ENCODE measurements around the gene CYP17A1.
A peak's percentile ranks its signal among the peaks of the same experiment; 100 is the strongest.

The CYP17A1 gene

GRCh38 chr10:102801978-102802377, 35.2 kb downstream of the CYP17A1 start:
- DNase-seq = no peak

GRCh38 chr10:102801496-102801895, 35.7 kb downstream of the CYP17A1 start:
- DNase-seq = no peak

- DNase-seq = no peak
Measured at GRCh38 chr10:102800611-102801335, 36.4 kb downstream of the CYP17A1 start.

GRCh38 chr10:102799691-102800471, 37.3 kb downstream of the CYP17A1 start:
- DNase-seq = no peak

GRCh38 chr10:102796407-102797176, 40.6 kb downstream of the CYP17A1 start:
- DNase-seq = no peak

- no peak for DNase-seq
Measured at GRCh38 chr10:102795453-102796406, 41.5 kb downstream of the CYP17A1 start.

GRCh38 chr10:102791754-102792395, 45.3 kb downstream of the CYP17A1 start:
- no peak for DNase-seq

- no peak for DNase-seq
Measured at GRCh38 chr10:102785818-102786217, 51.4 kb downstream of the CYP17A1 start.

GRCh38 chr10:102783568-102783967, 53.6 kb downstream of the CYP17A1 start:
- no peak for DNase-seq

GRCh38 chr10:102782673-102783551, 54.3 kb downstream of the CYP17A1 start:
- DNase-seq = peak; percentile 58

GRCh38 chr10:102781921-102782557, 55.2 kb downstream of the CYP17A1 start:
- no peak for DNase-seq

- DNase-seq = no peak
Measured at GRCh38 chr10:102781090-102781920, 55.9 kb downstream of the CYP17A1 start.
